Epithelial cell of proximal tubule (primary cell): ENCODE results near the gene MOXD1. TPM values are rescaled to one million over a fixed set of nuclear protein-coding genes. Genes with fewer than 3 reads are reported as not detected.

Experiments used
- DNase-seq: peaks from one replicate; pipeline ENCODE4 v3.0.0-alpha.2; 2011; ENCODE audit warnings: low read depth
- H3K4me3 ChIP-seq: 2 replicates; pipeline ENCODE4 v1.5.1; 2011; ENCODE audit warnings: low read depth, mild to moderate bottlenecking, low read length
- total RNA-seq: library from RNA; depleted of rRNA; stranded (reverse); fragments of >200 nt; gene quantifications from 2 replicates; pipeline ENCODE4 v1.2.3, GENCODE V29; 2015
- TF ChIP-seq, protein P1 (sequence below): conservative IDR thresholded peaks from 2 replicates; pipeline ENCODE4 v1.5.1; 2012; ENCODE audit warnings: low read depth, mild to moderate bottlenecking, low read length

MOXD1 gene
- total RNA-seq, 1 donor from 2014 or later = 47.9 TPM

DNA sequence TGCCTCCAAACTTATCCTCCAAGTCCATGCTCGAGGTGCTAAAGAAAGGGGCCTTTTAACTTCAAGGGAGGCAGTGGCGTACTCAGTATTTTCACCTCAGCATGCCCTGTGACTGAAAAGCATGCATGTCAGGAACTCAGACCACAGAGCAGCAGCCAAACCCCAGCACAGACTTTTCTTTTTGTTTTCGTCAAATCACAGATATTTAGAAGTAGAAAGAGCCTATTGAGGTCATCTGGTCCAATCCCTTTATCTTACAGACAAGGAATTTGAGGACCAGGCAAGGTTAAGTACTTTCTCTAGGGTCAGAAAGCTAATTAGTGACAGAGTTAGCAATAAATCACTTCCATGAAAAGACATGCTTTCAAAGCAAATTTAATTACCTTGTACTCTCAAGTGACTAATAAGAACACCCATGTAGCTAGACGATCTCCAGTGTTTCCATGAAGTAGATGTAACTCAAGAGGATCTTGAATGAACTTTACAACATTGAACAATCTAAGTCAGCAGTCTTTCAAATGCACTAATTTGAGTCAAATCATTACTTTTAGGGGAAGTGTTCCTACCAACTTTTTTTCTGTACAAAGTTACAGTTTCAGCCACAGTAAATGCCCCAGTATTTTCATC lies 35.9 kb downstream of the MOXD1 start:
- TF ChIP-seq, protein P1, sequence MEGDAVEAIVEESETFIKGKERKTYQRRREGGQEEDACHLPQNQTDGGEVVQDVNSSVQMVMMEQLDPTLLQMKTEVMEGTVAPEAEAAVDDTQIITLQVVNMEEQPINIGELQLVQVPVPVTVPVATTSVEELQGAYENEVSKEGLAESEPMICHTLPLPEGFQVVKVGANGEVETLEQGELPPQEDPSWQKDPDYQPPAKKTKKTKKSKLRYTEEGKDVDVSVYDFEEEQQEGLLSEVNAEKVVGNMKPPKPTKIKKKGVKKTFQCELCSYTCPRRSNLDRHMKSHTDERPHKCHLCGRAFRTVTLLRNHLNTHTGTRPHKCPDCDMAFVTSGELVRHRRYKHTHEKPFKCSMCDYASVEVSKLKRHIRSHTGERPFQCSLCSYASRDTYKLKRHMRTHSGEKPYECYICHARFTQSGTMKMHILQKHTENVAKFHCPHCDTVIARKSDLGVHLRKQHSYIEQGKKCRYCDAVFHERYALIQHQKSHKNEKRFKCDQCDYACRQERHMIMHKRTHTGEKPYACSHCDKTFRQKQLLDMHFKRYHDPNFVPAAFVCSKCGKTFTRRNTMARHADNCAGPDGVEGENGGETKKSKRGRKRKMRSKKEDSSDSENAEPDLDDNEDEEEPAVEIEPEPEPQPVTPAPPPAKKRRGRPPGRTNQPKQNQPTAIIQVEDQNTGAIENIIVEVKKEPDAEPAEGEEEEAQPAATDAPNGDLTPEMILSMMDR = no peak

DNA sequence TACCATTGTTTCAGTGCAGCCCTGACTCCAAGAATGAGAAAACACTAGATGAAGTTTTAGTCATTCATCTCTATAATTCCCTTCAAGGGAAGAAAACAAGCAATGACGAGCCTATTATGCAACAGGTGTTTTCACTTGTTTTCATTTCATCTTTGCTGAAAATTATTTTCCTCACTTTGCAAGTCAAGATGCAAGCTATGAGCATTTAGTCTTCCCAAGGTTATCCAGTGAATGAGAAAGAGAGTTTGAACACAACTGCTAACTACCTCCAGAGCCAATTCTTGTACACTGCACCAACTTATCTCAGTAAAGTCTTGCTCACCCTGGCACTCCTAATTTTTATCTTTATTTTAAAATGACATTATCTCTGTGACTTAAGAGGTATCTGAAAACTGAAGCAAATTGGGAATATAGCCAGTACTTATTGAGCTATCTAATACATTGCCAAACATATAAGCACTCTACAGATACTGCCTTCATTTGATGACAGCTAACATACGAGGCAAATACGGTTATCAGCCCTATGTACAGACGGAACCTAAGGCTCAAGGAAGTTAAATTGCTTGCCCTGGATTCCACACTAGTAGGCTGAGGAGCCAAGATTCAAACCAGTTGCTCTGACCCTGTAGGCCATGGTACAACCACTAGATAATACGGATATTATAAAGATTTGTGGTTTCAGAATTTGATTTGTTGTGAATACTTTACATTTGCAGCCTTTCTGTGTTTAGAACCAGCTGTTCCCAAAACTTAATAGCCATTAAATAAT lies 36.8 kb downstream of the MOXD1 start:
- H3K4me3 ChIP-seq = no peak overlapping the region
- no peak for DNase-seq
- TF ChIP-seq, protein P1 = no peak

More for the DNA sequence above, 35.9 kb downstream of the MOXD1 start:
- no peak overlapping the region for H3K4me3 ChIP-seq
- no peak for DNase-seq

DNA sequence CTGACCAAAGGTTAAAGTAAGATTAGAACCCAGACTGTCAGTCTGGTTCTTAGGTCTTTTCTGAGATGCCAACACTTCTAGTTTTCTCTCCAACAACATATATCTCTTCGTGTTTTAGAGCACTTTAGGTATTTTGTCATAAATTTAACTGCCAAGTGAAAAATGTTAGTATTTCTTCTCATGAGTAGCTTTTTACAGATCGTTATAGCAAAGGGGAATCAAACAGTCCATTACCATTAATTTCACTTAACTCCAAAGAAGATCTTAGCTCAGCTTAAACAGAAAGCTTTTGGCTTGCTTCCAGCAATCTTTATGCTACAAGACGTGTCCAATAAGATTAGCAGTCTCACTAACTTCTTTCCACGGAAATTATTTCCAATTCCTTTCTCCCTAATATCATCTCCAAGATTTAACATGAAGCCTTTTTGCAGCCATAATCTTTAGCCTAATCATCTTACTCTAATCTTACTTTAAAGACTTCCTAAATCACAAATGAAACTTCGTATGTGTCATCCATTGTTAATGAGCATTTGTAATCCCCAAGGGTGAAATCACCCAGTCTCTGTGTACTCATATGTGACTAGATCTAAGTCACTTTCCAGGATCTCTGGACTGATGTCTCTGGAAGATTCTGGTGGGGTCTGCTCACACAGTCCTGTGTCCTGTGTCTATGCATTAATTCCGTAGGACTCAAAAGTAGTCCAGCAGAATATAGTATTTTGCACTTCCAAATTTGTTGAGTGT lies 38.7 kb downstream of the MOXD1 start:
- DNase-seq = no peak
- TF ChIP-seq, protein P1 = no peak
- H3K4me3 ChIP-seq = no peak overlapping the region

DNA sequence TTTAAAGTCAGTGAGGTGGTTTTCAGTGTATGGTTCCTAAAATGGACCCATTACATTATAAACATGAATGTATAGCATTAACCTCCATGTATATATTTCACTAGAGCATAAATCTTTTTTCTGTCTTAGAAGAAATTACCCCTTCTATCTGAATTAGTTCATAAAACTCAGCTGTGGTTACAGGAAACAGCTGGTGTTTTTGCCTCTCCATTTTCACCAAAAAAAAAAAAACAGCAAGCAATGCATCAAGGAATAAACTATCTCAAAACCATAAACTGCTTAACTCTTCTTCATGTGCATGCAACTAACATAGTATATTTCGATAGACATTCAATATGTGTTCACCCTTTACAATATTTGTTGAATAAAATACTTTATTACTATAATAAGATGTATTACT lies 40.2 kb downstream of the MOXD1 start:
- DNase-seq = no peak
- TF ChIP-seq, protein P1 = no peak
- no peak overlapping the region for H3K4me3 ChIP-seq

DNA sequence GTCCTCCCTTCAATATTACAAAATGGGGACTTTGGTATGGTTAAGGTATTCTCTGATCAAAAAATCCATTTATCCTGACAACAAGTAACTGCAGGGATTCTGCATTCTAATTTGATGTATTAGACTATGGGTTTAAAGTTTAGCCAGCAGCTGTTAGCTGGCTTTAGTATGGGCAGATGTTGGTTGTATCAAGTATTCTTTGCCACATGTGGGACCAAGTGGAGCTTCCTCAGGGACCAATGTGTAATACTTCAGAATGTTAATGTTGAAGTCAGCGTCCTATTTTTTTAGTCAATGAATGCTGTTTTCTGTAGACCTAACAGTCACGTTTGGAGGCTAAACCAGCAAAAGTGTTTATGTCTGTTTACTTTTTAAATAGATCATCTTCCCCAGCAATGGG lies 41.4 kb downstream of the MOXD1 start:
- TF ChIP-seq, protein P1 = no peak
- DNase-seq = no peak
- H3K4me3 ChIP-seq = no peak overlapping the region

DNA sequence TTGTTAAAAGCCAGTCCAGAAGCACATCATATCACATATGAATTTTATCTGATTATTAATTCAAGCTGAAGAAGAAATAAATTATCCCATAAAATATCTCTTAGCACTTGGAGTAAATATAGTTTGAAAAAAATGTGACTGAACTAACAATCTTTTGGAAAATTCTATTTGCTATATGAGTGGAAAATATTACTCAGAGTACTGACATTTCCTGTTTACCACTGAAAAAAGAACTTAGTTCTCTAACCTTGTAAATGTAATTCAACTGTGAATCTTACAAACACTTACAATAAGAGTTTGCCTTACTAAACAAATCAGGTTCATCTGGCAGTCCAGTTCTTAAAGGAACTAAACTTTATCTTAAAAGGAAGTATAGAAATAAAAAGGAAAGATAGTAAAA lies 44.2 kb downstream of the MOXD1 start:
- DNase-seq = no peak
- TF ChIP-seq, protein P1 = no peak
- H3K4me3 ChIP-seq = no peak overlapping the region
